ENCODE data around the gene ROCK2.

GRCh38 chr2:11344956-11345677 lies 681 bp upstream of the ROCK2 start:
- TF ChIP-seq CTCF (IDR thresholded peaks at IDR 0.05) (no peak), POLR2A (IDR thresholded peaks at IDR 0.05) (peak in 1 of 2 donors; percentile 49)
